K562 (cell line): Measurements from ENCODE around the gene PNMA8C. TPM values are rescaled to one million over a fixed set of nuclear protein-coding genes. Genes with fewer than 3 reads are reported as not detected.
"Not testable (repeated sequence)": the region's sequence is repeated elsewhere in the genome, so short reads cannot be mapped to it uniquely, and the experiment has no call there.

ENCODE experiments used
- ATAC-seq: fragments of 200-7000 bp; cut with Tn5 transposase; 3 replicates; pipeline ENCODE4 v1.9.1; 2020; ENCODE audit warnings: moderate library complexity
- BruUV-seq: library from RNA; stranded (reverse); fragments of 400-500 nt; replicated peaks from 2 replicates; lab custom pipeline; 2021; lab: Mats Ljungman, UMichigan
- CTCF ChIA-PET: fragments of 300-600 bp; formaldehyde crosslinking; extraction: SDS; loops from one replicate; lab custom pipeline; 2021; ENCODE audit warnings: low intra/inter-chr PET ratio; lab: Yijun Ruan, JAX
- POLR2A ChIA-PET: fragments of 300-600, 350-650 bp; sonication (Branson Sonifier 250); formaldehyde crosslinking; extraction: SDS; loops from one replicate; lab custom pipeline; 2021; ENCODE audit warnings: antibody characterized with exemption, inconsistent platforms; lab: Yijun Ruan, JAX
- DNase-seq, 4 experiments: peaks; one replicate each; pipeline versions ENCODE4 v3.0.0 to v3.0.0-alpha.2; 2011 to 2018; ENCODE audit warnings: low spot score in 3 of 4, mixed read lengths in 3 of 4; ENCODE audit errors: extremely low read depth in 1 of 4
- FAIRE-seq: peaks from 2 replicates; lab custom pipeline; 2011; peaks lifted over from hg19 to GRCh38; lab: Jason Lieb, UNC
- H2AFZ ChIP-seq: 2 replicates; pipeline ENCODE4 v1.6.0; 2011; ENCODE audit warnings: low read depth, low read length, control low read depth, inconsistent platforms
- H3K27ac ChIP-seq: fragments of 200-600 bp; 3 replicates; pipeline ENCODE4 v1.8.0; 2011; ENCODE audit warnings: low read depth, mild to moderate bottlenecking, control low read depth, inconsistent platforms, low read length, moderate library complexity, mixed read lengths; ENCODE audit errors: extremely low read depth
- H3K27me3 ChIP-seq, 2 experiments: fragments of 300-600 bp in 1 of 2; 2 replicates in 1 of 2; 3 replicates in 1 of 2; pipeline versions ENCODE4 v1.6.0 to v1.8.0; 2011; ENCODE audit warnings: inconsistent platforms in 2 of 2, low read length in 2 of 2, mild to moderate bottlenecking in 1 of 2, mixed read lengths in 1 of 2, moderate library complexity in 1 of 2; ENCODE audit not compliant: control insufficient read depth in 2 of 2, insufficient read depth in 2 of 2
- H3K36me3 ChIP-seq: fragments of 300-600 bp; 3 replicates; pipeline ENCODE4 v1.8.0; 2011; ENCODE audit warnings: mild to moderate bottlenecking, low read length, inconsistent platforms; ENCODE audit not compliant: control insufficient read depth, insufficient read depth
- H3K4me1 ChIP-seq, 2 experiments: fragments of 200-600 bp in 1 of 2; replicated peaks in 1 of 2; 2 replicates in 1 of 2; 3 replicates in 1 of 2; pipeline versions ENCODE4 v1.5.1 to v1.8.0; 2011; ENCODE audit warnings: inconsistent platforms in 2 of 2, low read length in 2 of 2, mild to moderate bottlenecking in 1 of 2, mixed read lengths in 1 of 2, moderate library complexity in 1 of 2; ENCODE audit not compliant: control insufficient read depth in 2 of 2, insufficient read depth in 2 of 2
- H3K4me2 ChIP-seq: 2 replicates; pipeline ENCODE4 v1.6.1; 2011; ENCODE audit warnings: low read length, control low read depth, inconsistent platforms, mixed read lengths; ENCODE audit not compliant: insufficient read depth
- H3K4me3 ChIP-seq: fragments of 200-600 bp; sonication (generic), shearing (Covaris generic); 2 replicates; pipeline ENCODE4 v1.5.1; 2016; ENCODE audit warnings: control low read depth, inconsistent platforms
- H3K79me2 ChIP-seq: fragments of 200-600 bp; 3 replicates; pipeline ENCODE4 v1.8.0; 2011; ENCODE audit warnings: low read length, inconsistent platforms; ENCODE audit not compliant: control insufficient read depth, insufficient read depth
- H3K9ac ChIP-seq, 2 experiments: 2 replicates each; pipeline versions ENCODE4 v1.6.0 to v1.6.1; 2011; ENCODE audit warnings: low read depth in 2 of 2, low read length in 2 of 2, control low read depth in 1 of 2, inconsistent platforms in 1 of 2, mild to moderate bottlenecking in 1 of 2, mixed read lengths in 1 of 2; ENCODE audit not compliant: insufficient read depth in 1 of 2
- H3K9me1 ChIP-seq: one replicate; pipeline ENCODE4 v1.6.0; 2011; ENCODE audit warnings: inconsistent platforms, mild to moderate bottlenecking, low read length, moderate library complexity; ENCODE audit not compliant: control insufficient read depth, insufficient read depth
- H3K9me3 ChIP-seq: replicated peaks from 2 replicates; pipeline ENCODE4 v1.5.1; 2011; ENCODE audit warnings: low read depth, low read length, inconsistent platforms; ENCODE audit not compliant: control insufficient read depth, insufficient read depth
- H4K20me1 ChIP-seq: replicated peaks from 2 replicates; pipeline ENCODE4 v1.6.1; 2011; ENCODE audit warnings: low read length, inconsistent platforms, mixed read lengths; ENCODE audit not compliant: control insufficient read depth, insufficient read depth
- KDM1A ChIP-seq, 2 experiments: fragments of 450-650 bp; IDR thresholded peaks; 2 replicates each; pipeline ENCODE4 v1.6.1; 2016; ENCODE audit warnings: mild to moderate bottlenecking in 2 of 2
- PTTG1 ChIP-seq: fragments of 450-650 bp; IDR thresholded peaks from 2 replicates; pipeline ENCODE4 v1.6.1; 2016; ENCODE audit warnings: low read depth, mild to moderate bottlenecking, missing genetic modification characterization, missing compliant biosample characterization
- RBM25 ChIP-seq: fragments of 200-400 bp; formaldehyde crosslinking; IDR thresholded peaks from 2 replicates; pipeline ENCODE4 v1.6.1; 2018; ENCODE audit warnings: low read length, low read depth, moderate library complexity; ENCODE audit not compliant: severe bottlenecking
- ZNF146 ChIP-seq: IDR thresholded peaks from one replicate; pipeline ENCODE4 v1.6.1; 2018; ENCODE audit warnings: missing compliant biosample characterization; ENCODE audit not compliant: unreplicated experiment
- WGBS: fragments of 100-300 bp; shearing (Covaris generic); methylation state at CpG from one replicate; pipeline ENCODE4 v1.1.6; 2016; ENCODE audit warnings: low coverage, mixed read lengths; ENCODE audit not compliant: insufficient coverage; ENCODE audit errors: missing lambda C conversion rate; 5-methylcytosine and 5-hydroxymethylcytosine counted together
- in situ Hi-C: fragments of 300-500 bp; cut with MboI; formaldehyde crosslinking; loops from 4 replicates; pipeline ENCODE4 v1.15.0; 2018; ENCODE audit warnings: inconsistent platforms, mixed read lengths
- intact Hi-C: fragments of 100-400 bp; cut with micrococcal nuclease; formaldehyde crosslinking; loops from 2 replicates; pipeline ENCODE4 v1.14.2; 2022
- polyA plus RNA-seq, 8 experiments: library from polyadenylated mRNA; depleted of rRNA in 4 of 8; stranded (reverse) in 5 of 8; unstranded in 3 of 8; fragments of >200 nt; fragmentation: Nextera tagmentation in 2 of 8; fragmentation: Illumina TruSeq in 1 of 8; extraction: Ambion mirVana in 2 of 8; extraction: Trizol in 1 of 8; gene quantifications; 2 replicates each; pipeline versions ENCODE4 v1.2.1 to v1.2.3, GENCODE V29; 2011 to 2014; ENCODE audit warnings: inconsistent platforms in 1 of 8, missing spikeins in 1 of 8
- total RNA-seq, 7 experiments: library from RNA; depleted of rRNA in 6 of 7; stranded (reverse); fragments of >200 nt in 6 of 7; fragmentation: Illumina TruSeq in 2 of 7; extraction: Trizol in 2 of 7; gene quantifications; 2 replicates each; pipeline versions ENCODE4 v1.2.1 to v1.2.3, GENCODE V29; 2011 to 2021; ENCODE audit warnings: low replicate concordance in 1 of 7
- TF ChIP-seq, protein P1 (sequence below), 2 experiments: fragments of 450-650 bp in 1 of 2; IDR thresholded peaks; 2 replicates each; pipeline ENCODE4 v1.6.1; 2011 to 2017; ENCODE audit warnings: low read depth in 2 of 2, antibody characterized with exemption in 1 of 2, borderline replicate concordance in 1 of 2, low read length in 1 of 2, mild to moderate bottlenecking in 1 of 2, mixed read lengths in 1 of 2; ENCODE audit not compliant: control insufficient read depth in 1 of 2

The PNMA8C gene
- total and polyA plus RNA-seq, 9 of the 15 experiments (the other 6 are each of a cell fraction or from before 2014, with no cell fraction given) = 0.04 to 0.05 (median 0.05) TPM; not detected in 6

- TF ChIP-seq, protein P1, sequence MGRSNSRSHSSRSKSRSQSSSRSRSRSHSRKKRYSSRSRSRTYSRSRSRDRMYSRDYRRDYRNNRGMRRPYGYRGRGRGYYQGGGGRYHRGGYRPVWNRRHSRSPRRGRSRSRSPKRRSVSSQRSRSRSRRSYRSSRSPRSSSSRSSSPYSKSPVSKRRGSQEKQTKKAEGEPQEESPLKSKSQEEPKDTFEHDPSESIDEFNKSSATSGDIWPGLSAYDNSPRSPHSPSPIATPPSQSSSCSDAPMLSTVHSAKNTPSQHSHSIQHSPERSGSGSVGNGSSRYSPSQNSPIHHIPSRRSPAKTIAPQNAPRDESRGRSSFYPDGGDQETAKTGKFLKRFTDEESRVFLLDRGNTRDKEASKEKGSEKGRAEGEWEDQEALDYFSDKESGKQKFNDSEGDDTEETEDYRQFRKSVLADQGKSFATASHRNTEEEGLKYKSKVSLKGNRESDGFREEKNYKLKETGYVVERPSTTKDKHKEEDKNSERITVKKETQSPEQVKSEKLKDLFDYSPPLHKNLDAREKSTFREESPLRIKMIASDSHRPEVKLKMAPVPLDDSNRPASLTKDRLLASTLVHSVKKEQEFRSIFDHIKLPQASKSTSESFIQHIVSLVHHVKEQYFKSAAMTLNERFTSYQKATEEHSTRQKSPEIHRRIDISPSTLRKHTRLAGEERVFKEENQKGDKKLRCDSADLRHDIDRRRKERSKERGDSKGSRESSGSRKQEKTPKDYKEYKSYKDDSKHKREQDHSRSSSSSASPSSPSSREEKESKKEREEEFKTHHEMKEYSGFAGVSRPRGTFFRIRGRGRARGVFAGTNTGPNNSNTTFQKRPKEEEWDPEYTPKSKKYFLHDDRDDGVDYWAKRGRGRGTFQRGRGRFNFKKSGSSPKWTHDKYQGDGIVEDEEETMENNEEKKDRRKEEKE (IDR thresholded peaks at IDR 0.05; ENCODE audit: borderline replicate concordance in 1 of 2, control insufficient read depth in 1 of 2, low read depth in 2 of 2, low read length in 1 of 2) = no peak
- no peak for TF ChIP-seq PTTG1 (tag)
These were observed 6.3 kb upstream of the PNMA8C start (continued) for GRCh38 chr19:46435009-46435408.

DNA sequence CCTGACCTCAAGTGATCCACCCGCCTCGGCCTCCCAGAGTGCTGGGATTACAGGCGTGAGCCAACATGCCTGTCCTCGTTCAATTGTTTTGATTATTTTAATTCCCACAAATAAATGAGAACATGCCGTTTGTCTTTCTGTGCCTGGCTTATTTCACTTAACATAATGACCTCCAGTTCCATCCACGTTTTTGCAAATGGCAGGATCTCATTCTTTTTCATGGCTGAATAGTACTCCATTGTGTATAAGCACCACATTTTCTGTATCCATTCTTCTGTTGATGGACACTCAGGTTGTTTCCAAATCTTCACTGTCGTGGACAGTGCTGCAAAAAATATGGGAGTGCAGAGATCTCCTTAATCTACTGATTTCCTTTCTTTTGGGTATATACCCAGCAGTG lies 4.7 kb upstream of the PNMA8C start:
- intact Hi-C loops = loop anchor here (2.0 kb wide), 1 partner anchor 29 kb away; no protein-coding TSS in a partner anchor
- H3K4me3 ChIP-seq, H3K9me3 ChIP-seq, H2AFZ ChIP-seq, ATAC-seq, H3K4me2 ChIP-seq, DNase-seq, BruUV-seq, FAIRE-seq, H3K79me2 ChIP-seq, H3K4me1 ChIP-seq, H3K36me3 ChIP-seq, H3K9me1 ChIP-seq, H3K27ac ChIP-seq, H4K20me1 ChIP-seq, in situ Hi-C loops, H3K9ac ChIP-seq: not testable (repeated sequence)
- ChIA-PET POLR2A (interaction anchor here (1.0 kb wide), 1 partner anchor 17 kb away, joined by 3 read pairs; no protein-coding TSS in a partner anchor), CTCF (interaction anchor here (0.6 kb wide), 1 partner anchor 32 kb away, joined by 4 read pairs; no protein-coding TSS in a partner anchor)
- TF ChIP-seq RBM25 (peak; percentile 85), KDM1A (IDR thresholded peaks at IDR 0.05) (0 out of 4 replicates have a peak, but pooled peaks of 1 of the 2 experiments have one; percentile 40), ZNF146 (CRISPR knock-in tag) (peak; percentile 97)
- peaks cover 19 to 21% of the 10 kb centered on the region in 2 experiments for H3K27me3 ChIP-seq
- 23% methylated on average over 7 of the region's 7 CpGs for WGBS
